Measurements from ENCODE around the gene EXOC6B.

- no peak for TF ChIP-seq CTCF (IDR thresholded peaks at IDR 0.05)
- no peak for TF ChIP-seq ZFX (IDR thresholded peaks at IDR 0.05; ENCODE audit: borderline replicate concordance)
Measured at GRCh38 chr2:72388263-72388662, 437.6 kb downstream of the EXOC6B start.
